Caki2 (cell line): Measurements from ENCODE around the gene HSDL1. TPM values are rescaled to one million over a fixed set of nuclear protein-coding genes. Genes with fewer than 3 reads are reported as not detected.

ENCODE experiments used
- DNase-seq: peaks from one replicate; pipeline ENCODE4 v3.0.0-alpha.2; 2015; ENCODE audit warnings: low read depth
- in situ Hi-C: cut with HindIII; loops from 2 replicates; pipeline ENCODE4 v1.10.0; 2016; ENCODE audit warnings: low sequenced_read_pairs, low pct_unique_long_range_greater_than_20kb, mixed read lengths
- total RNA-seq: library from RNA; depleted of rRNA; stranded (reverse); fragments of >200 nt; shearing (Covaris generic); gene quantifications from 2 replicates; pipeline ENCODE4 v1.2.3, GENCODE V29; 2014; ENCODE audit warnings: low replicate concordance

The HSDL1 gene
- total RNA-seq, 1 experiment from 2014 or later = 31.8 TPM

DNA sequence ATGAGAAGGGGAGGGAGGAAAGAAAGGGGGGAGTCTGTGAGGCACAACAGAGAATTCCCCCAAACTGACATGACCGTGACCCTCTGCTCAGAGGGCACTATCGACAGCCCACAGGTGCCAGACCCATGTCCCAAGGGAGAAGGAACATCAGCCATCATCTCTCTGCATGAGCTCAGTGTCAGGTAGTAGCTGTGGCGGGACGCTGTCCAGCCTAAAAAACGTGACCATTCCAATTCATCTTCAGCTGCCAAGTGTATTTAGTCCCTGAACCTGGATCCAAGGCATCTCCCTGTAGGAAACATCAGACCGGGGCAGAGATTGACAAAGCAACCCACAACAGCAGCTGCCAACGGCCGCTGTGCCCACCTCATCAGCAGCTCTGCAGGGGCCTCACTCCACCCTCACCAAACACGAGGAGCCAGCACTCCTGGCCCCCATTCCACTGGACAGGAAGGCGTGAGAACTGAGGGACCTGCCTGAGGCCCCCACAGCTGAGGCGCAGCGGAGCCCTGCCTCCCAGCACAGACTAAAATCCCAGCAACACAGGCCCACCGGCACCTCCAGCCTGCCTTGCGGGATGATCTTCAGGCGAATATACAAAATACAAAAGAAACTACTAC, 33.3 kb upstream of the HSDL1 start:
- in situ Hi-C loops = no loop called here

DNA sequence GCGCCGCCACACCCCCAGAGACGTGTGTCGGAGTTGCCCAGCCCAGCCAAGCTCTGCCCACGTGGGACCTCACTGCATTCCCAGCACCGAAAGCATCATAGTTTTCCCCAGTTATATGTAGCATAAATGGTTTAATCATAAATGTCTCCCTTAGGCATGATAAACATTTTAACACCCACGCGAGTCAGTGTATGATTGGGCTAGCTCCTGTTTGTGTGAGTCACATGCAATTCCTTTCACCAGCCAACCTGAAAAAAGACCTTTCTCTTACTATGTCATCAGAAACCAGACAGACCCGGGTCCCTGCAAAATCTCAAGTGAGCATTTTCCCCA, 32.7 kb upstream of the HSDL1 start:
- in situ Hi-C loops = no loop called here
- DNase-seq = peak; percentile 66

More for the DNA sequence above, 33.3 kb upstream of the HSDL1 start:
- no peak for DNase-seq

DNA sequence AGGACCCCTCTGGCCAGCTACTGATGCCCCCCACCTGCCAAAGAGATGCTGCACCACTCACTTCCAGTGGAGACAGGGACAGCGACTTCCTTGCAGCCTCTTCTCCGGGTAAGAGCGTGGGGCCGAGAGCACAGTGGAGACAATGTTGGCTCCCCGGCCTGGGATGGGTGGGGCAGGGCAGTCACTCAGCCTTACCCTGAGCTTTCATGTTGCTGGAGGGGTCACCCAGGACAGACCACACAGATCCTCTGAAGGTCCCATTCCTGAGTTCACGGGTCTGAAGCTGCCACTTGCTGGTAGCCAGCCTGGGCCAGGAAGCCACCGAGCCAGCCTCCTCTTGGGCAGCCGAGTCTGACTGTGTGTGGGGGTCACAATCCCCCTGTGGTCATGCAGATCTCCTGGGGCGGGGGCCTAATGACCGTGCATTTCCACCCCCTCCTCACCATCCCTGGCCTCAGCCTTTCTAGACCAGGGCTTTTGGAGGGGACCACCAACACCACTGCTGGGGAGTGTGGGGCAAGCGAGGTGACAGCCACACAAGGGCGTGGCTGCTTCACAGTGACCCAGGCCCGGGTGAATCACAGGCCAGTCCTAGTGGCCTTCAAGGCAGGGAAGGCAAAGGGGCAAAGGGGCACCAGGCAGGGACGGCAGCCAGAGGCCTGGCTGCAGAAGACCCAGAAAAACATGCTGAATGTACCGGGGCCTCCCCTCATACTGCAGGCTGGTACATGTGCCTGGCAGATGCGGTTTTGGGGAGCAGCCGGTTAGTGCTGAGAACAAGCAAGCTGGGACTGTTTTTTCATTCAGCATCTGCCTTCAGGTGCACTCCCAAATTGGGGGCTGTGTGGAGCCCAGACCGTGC, 31.4 kb upstream of the HSDL1 start:
- no peak for DNase-seq
- in situ Hi-C loops = no loop called here

DNA sequence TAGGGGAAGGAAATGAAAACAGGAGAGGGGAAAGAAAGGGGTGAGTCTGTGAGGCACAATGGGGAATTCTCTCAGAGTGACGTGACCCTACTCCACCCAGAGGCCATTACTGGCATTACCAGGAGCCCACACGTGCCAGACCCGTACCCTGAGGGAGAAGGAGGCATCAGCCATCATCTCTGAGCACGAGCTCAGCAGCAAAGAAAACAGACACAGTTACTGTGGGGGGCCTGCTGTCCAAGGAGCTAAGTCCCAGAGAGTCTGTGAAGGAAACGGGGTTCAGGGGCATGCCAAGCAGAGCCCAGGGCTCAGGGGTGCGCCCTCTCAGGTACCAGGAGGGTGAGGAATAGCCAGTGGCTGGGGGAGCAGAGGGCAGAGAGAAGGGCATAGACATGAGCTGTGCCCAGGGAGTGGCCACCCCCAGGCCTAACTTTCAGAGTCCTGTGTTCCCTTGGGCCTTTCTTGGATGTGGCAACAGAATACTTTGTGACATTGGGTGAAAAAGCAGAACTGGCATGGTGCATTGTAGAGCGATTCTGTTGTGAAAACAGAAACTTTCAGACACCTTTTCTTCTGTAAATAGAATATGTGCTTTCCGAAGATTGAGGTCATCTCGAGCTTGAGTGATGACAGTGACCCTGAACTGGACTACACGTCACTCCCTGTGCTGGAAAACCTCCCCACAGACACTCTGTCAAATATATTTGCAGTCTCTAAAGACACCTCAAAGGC, 30.5 kb upstream of the HSDL1 start:
- in situ Hi-C loops = no loop called here
- peak; percentile 49 for DNase-seq

DNA sequence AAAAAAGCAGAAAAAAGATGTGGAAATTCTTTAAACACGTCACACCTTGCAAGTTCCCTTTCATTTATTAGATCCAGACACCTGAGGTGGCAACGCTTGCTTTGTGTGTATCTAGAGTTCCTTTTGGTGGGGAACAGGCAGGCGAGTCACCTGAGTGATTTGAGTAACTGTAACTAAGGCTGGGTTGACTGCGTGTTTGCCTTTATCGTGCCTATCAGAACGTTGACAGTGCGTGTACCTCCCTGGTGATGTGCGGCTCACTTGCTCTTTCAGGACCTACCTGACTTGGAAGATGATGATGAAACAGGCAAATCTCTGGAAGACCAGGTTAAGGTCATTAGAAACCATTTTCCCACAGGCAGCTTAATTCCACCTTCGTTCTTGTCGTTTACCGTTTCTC, 29.4 kb upstream of the HSDL1 start:
- in situ Hi-C loops = no loop called here
- no peak for DNase-seq

DNA sequence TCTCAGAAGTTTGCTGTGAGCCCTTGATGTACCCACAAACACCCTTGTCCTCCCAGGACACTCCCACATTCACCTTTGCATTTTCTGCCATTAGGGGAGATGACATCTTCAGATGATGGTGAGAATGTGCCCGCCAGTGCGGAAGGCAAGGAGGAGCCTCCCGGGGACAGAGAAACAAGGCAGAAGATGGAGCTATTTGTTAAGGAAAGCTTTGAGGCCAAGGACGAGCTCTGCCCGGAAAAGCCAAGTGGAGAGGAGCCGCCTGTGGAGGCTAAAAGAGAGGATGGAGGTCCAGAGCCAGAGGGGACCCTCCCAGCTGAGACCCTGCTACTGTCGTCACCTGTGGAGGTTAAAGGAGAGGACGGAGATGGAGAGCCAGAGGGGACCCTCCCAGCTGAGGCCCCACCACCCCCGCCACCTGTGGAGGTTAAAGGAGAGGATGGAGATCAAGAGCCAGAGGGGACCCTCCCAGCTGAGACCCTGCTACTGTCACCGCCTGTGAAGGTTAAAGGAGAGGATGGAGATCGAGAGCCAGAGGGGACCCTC, 24.9 kb upstream of the HSDL1 start:
- DNase-seq = no peak
- in situ Hi-C loops = no loop called here

DNA sequence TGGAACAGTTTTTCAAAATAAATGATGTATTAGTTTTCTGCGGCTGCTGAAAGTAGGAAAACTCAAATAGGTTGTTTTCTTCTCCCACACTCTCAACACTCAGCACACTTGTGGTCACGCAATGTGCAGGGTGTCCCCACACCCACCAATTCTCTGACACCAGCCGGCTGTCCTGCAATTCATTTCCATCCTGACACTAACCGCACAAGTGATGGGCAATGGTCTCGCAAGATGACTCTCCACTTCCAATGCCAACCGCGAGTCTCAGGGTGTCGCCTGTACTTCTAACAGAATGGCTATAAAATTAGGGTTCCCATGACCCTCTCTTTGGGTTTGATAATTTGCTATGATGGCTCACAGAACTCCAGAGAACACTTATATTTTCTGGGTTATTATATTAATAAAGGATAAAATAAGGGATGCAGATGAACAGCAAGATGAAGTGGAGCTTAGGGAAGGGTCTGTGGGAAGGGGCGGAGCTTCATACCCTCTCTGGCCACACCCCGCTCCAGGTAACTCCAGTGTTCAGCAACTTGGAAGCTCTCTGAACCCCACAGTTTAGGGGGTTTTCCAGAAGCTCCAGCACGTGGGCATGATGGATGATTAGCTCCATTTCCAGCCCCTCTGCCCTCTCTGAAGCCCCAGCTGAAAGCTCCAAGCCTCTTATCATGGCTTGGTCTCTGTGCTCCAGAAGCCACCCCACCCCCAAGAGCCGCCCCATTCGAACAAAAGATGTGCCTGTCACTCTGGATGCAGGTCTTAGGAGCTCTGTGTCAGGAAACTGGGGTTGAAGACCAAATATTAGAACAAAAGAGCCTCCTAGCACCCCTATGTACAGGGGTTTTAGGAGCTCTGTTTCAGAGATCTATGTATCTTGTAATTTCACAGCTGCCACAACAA, 22.1 kb upstream of the HSDL1 start:
- in situ Hi-C loops = no loop called here
- no peak for DNase-seq

DNA sequence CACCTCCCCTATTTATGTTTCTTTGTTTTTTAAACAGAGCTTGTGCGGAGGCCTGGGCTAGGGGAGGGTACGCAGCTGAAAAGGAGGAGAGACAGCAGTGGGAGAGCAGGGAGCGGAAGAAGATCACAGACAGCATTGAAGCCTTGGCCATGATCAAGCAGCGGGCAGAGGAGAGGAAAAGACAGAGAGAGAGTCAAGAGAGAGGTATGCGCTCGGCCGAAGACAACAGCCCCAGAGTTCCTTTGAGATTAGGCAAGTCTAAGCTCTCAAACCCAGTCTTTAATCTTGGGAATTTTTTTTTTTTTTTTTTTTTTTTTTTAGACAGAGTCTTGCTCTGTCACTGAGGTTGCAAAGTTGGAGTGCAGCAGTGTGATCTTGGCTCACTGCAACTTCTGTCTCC, 20.8 kb upstream of the HSDL1 start:
- no peak for DNase-seq
- in situ Hi-C loops = no loop called here

DNA sequence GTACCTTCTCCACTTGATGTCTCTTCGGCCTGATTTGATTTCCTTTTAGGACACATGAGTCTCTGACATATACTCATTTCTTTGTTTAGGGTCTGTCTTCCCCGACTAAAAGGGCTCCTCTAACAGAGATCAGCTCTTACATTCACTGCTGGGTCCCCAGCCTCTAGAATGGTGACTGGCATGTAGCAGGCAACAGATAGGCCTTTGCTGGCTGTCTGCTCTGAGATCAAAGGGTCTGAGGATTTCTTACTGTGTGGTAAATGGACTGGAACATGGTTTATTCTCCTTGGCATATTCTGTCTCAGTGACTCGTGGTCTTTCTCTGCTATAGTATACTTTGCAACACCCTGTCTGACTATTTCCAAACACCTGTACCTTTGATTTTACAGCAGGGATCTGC, 16.8 kb upstream of the HSDL1 start:
- in situ Hi-C loops = no loop called here
- DNase-seq = no peak

DNA sequence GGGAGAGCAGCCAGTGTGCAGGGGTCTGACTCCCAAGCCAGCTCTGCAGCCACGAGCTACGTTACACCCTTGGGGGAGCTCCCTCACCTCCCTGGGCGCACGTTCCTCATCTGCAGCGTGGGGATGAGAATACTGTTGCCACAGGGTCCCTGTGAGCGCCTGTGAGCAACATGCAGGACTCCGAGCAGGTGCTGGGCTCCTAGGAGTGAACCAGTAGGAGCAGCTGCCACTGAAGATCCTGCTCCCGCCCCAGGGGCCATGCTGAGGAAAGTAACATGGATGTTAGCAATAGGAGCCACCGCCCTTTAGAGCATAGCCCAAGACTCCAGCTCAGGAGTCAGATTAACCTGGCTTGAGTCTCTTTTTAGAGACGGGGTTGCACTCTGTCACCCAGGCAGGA, 16.1 kb upstream of the HSDL1 start:
- in situ Hi-C loops = no loop called here

DNA sequence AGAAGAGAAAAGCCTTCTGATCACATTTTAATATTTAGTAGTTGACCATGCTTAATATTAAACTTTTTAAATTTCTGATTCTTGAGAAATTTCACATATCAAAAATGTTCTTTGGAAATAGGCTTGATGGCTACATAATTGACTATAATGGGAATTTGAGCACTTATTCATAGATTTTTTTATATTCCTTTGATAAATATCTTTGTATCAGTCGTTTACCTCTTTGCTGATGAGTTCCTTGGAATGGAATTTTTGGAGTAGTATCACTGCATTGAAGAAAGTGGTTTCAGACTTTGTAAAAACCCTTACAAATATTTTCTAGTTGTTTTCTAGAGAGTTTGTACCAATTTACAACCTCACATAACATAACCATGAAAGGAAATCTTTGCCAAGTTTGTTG, 14.8 kb upstream of the HSDL1 start:
- no peak for DNase-seq
- in situ Hi-C loops = no loop called here

More for the DNA sequence above, 16.1 kb upstream of the HSDL1 start:
- DNase-seq = no peak

DNA sequence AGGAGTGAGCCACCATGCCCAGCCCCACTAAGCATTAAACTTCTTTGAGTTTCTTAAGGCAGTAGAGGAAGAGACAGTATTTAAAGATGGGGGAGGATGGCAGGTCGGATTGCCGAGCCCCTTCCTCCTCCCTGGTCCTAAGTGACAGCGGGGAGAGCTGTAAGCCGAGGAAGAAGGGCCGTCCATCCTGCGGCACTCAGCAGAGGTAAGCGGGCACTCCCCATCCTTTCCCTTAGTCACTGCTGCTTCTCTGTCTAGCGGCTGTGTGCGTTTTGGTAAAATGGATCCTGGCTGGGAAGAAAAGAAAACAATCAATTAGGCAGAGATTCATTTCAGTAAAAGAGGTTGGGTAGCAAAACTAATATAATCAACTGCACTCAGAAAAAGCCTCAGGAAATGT, 14.0 kb upstream of the HSDL1 start:
- in situ Hi-C loops = no loop called here
- no peak for DNase-seq

DNA sequence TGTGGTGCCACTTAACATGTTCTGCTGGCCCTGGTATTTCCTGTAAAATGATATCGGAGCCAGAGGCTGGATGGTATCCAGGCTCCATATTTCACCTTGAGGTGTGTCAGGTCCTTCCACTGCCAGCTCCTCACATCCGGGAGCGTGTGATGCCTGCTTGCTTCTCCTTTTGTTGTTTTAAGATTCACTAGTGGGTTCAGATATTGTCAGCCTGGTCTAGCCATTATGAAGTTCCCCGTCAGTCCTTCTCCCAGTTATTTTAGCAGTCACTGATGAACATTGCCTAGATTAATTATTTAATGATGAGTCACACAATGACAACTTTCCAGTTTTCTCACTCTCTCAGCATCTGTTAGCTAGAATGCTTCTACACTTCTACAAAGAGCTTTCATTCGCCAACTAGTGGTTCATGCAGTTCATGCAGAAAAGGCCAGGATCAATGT, 11.4 kb upstream of the HSDL1 start:
- in situ Hi-C loops = no loop called here
- peak; percentile 87 for DNase-seq

DNA sequence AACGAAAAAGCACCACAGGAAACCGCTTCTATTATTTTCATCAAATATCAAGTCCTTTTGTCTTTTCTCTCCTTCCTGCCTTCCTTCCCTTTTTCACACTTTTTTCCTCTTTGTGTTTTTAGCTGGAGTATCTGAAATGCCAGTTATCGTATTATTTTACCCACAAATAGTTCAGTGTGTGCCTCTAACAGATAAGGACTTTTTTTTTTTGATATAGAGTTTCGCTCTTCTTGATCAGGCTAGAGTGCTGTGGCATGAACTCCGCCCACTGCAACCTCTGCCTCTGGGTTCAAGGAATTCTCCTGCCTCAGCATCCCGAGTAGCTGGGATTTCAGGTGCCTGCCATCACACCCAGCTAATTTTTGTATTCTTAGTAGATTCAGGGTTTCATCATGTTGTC, 10.8 kb upstream of the HSDL1 start:
- no peak for DNase-seq

DNA sequence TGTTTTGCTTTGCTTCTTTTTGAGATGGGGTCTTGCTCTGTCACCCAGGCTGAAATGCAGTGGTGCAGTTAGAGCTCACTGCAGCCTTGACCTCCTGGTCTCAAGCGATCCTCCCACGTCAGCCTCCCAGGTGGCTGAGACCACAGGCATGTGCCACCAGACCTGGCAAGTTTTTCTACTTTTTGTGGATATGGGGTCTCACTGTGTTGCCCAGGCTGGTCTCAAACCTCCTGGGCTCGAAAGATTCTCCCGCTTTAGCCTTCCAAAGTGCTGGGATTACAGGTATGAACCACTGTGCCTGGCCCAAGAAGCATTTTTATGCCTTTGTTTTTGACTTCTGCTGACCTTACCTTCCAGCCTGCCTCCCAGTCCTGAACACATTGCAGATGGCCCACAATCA, 10.2 kb upstream of the HSDL1 start:
- in situ Hi-C loops = no loop called here
- no peak for DNase-seq

More for the DNA sequence above, 10.8 kb upstream of the HSDL1 start:
- in situ Hi-C loops = no loop called here

DNA sequence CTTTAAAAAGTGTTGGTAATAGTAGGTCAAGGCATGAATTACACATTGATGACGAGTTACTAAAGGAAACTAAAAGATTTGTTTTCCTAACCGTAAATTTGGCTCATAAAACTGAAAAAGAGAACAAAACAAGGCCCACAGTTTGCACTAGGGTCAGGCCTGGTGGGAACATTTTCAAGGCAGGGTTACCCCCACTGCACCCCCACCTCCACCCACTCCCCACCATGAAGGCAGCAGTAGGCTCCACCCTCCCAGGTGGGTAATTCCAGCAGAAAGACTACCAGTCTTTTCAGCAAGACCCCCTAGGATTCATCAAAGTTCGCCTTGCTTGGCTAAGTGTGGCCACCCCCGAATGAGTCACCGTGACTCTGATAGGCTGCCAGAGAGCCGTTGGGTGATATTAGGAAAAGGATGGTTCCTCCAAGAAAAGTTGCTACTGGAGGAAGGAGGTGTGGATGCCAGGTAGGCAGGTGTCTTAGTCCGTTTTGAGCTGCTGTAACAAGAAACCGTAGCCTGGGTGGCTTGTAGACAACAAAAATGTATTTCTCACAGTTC, 8.8 kb upstream of the HSDL1 start:
- in situ Hi-C loops = no loop called here

DNA sequence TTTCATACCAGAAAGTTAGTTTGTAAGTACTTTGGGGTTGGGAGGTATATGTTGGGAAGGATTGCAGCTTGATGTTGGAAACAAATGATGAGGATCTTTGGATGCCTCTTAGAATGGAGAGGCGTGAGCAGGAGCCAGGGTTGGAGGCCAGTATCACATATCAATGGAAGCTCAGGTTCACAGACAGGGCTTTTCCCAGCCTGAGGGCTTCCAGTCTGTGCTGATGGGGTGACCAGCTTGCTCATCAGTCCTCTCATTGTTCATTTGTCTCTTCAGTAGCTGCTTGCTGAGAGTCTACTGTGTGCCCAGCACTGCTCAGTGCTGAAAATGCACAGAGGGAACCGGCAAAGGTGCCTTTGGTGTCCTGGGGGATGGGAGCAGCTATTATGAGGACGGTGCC, 5.9 kb upstream of the HSDL1 start:
- in situ Hi-C loops = no loop called here
- DNase-seq = no peak

More for the DNA sequence above, 8.8 kb upstream of the HSDL1 start:
- DNase-seq = no peak
